22Rv1 (cell line): ENCODE results near the gene CDK15.

Experiments
- H3K27ac ChIP-seq: fragments of 450-650 bp; 2 replicates; pipeline ENCODE4 v1.5.1; 2017
- ZFX ChIP-seq: fragments of 450-650 bp; IDR thresholded peaks from 2 replicates; pipeline ENCODE4 v1.6.1; 2017; ENCODE audit warnings: antibody characterized with exemption, borderline replicate concordance
- TF ChIP-seq, protein P1 (sequence below): fragments of 450-650 bp; IDR thresholded peaks from 2 replicates; pipeline ENCODE4 v1.5.1; 2017; ENCODE audit warnings: mild to moderate bottlenecking

The CDK15 gene

DNA sequence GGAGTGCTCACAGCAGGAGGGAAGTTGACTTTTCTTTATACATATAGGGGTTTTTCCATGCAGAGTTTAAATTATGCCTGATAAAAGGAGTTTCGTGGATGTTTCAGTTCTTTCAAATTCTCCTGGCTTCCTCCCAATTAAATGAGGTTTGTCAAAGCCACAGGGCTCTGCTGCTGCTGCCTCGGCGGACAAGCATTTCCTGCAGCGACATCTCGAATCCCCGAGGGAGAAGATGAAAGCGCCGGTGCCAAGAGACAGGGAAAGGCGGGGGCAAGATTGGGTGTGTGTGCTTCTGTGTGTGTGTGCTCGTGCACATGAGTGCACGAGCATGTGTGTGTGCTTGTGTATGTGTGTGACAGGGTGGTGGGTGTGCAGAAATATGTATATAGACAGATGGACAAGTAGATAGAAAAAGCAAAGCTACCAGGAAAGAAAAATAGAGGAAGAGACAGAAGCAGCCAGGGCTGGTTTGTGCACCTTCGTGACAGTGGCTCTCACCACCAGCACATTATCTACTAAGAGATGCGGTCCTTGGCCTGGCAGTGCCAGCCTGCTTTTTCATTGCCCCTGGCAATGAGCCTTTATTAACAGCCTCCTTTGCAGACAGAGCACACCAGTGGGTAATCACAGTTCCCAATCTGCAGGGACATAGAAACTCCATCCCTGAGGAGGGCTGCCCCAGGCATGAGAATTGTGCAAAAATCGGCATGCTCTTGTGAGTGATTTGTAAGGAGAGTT lies 76.2 kb downstream of the CDK15 start:
- TF ChIP-seq, protein P1, sequence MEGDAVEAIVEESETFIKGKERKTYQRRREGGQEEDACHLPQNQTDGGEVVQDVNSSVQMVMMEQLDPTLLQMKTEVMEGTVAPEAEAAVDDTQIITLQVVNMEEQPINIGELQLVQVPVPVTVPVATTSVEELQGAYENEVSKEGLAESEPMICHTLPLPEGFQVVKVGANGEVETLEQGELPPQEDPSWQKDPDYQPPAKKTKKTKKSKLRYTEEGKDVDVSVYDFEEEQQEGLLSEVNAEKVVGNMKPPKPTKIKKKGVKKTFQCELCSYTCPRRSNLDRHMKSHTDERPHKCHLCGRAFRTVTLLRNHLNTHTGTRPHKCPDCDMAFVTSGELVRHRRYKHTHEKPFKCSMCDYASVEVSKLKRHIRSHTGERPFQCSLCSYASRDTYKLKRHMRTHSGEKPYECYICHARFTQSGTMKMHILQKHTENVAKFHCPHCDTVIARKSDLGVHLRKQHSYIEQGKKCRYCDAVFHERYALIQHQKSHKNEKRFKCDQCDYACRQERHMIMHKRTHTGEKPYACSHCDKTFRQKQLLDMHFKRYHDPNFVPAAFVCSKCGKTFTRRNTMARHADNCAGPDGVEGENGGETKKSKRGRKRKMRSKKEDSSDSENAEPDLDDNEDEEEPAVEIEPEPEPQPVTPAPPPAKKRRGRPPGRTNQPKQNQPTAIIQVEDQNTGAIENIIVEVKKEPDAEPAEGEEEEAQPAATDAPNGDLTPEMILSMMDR, result no peak
- no peak for TF ChIP-seq ZFX
- no peak overlapping the region for H3K27ac ChIP-seq

DNA sequence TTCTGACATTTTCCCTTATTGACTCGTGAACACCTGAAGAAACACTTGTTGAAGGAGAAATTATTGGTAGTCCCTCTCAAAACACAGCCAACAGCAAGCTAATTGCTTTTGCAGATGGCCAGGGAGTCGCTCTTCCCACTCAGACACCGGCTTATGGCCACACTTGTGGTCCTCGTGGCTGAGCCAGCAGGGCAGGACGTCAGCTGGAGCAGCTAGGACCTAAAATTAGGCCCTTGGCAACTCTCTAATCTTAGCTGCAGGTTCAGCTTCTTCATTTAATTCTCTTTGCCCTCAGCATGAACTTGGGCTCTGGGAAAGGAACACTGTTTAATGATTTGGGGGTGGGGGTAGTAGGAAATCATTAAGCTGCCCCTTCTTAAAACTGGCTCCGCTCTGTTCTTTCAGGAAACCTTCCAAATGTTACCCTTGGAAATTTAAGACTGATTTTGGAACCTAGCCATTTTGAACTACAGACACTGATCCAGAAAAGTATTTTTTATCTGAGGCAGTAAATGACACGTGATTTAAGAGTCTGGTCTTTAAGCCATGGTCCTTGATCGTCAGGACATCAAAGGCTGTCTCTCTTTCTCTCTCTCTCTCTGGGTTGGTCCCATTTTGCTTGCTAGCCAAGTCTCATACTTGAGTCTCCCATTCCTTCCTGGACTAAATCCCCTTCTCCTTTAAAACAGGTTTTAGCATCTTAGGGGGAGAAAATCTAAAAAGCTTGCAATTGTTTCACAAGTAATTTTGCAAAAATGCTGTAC lies 77.5 kb downstream of the CDK15 start:
- H3K27ac ChIP-seq, result no peak overlapping the region

DNA sequence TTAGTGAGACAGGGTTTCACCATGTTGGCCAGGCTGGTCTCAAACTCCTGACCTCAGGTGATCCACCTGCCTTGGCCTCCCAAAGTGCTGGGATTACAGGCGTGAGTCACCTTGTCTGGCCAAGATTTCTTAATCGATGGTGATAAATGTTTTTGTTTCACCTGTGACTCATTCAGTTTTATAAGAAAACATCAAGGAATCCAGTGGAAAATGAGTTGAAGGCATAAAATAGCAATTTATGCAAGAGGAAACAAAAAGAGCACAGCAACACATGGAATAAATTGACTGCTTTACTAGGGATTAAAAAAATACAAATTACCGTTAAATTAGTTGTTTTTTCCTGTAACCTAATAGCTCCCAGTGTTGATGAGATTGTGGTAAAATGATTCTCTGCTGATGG lies 80.2 kb downstream of the CDK15 start:
- TF ChIP-seq, protein P1, result no peak
- no peak for TF ChIP-seq ZFX
- no peak overlapping the region for H3K27ac ChIP-seq

More for the DNA sequence above, 77.5 kb downstream of the CDK15 start:
- TF ChIP-seq ZFX, result no peak
- TF ChIP-seq, protein P1, result no peak

DNA sequence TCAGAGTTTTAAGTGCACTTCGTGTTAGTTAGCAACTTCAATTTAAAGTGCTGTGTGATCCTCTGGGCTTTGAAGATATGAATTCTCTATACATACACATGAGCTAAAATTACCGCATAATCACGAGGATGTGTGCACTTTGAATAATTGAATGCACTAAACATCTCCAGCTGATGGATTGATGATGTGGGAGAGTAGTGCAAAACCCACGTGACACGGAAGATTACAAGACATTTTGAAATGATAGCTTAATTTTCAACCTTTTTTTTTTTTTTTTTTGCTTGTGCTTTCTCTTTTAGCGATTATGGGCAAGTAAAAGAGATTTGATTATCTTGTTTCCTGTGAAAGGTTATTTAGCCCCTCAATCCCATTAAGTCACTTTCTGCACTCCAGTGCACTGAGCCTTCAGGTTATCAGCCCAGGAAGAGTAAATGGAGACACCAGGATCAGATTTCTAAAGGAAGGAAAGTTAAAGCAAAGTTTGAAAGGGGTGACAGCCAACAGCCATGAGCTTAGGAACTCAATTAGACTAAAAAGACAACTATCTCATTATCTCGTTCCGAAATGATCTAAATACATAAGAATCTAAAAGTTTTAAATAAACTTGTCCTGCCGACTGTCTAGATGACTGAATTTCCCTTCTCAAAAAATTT lies 81.6 kb downstream of the CDK15 start:
- H3K27ac ChIP-seq, result no peak overlapping the region
- TF ChIP-seq, protein P1, result no peak
- no peak for TF ChIP-seq ZFX

DNA sequence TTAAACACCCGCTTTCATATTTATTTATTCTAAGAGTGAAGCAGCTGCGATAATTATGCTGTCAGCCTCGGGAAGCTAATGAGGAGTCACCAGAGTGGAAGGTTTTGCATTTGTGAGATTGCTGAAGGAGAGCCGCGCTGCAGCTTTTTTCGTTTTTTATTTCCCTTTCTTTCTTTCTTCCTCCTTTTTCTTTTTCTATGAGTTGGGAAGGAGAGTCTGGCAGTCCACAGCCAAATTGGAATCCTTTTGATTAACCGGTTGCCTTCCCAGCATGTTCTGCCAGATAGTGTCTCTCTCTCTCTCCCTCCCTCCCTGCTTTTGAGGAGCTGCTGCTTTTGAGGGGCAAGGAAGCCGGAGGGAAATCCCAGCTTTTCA lies 82.1 kb downstream of the CDK15 start:
- H3K27ac ChIP-seq, result no peak overlapping the region
- TF ChIP-seq ZFX, result no peak
- TF ChIP-seq, protein P1, result no peak

DNA sequence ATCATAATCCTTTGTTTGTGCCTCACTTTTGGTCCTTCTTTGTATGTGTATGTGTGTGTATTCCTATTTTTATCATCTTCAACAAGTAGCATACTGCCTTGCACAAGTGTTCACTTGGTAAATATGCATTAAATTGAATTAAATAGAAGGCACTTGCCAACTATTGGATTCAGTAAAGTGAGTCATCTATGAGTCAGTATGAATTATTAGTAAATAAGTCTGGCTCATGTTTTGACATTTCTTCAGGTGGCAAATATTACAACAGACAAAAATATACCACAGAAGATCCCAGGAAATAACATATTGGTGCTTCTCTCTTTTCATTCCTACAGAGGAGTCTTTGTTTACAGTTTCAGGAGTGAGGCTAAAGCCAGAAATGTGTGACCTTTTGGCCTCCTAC lies 84.1 kb downstream of the CDK15 start:
- H3K27ac ChIP-seq, result no peak overlapping the region
- TF ChIP-seq, protein P1, result no peak
- no peak for TF ChIP-seq ZFX
